CD4-positive, alpha-beta T cell treated with Interleukin-1 beta for 1 hour (primary cell): ENCODE measurements around the gene TDRD1.

Experiments used
- DNase-seq, 2 donors: peaks; one replicate each; pipeline ENCODE4 v3.0.0-alpha.2; 2020 to 2022

Gene TDRD1

DNA sequence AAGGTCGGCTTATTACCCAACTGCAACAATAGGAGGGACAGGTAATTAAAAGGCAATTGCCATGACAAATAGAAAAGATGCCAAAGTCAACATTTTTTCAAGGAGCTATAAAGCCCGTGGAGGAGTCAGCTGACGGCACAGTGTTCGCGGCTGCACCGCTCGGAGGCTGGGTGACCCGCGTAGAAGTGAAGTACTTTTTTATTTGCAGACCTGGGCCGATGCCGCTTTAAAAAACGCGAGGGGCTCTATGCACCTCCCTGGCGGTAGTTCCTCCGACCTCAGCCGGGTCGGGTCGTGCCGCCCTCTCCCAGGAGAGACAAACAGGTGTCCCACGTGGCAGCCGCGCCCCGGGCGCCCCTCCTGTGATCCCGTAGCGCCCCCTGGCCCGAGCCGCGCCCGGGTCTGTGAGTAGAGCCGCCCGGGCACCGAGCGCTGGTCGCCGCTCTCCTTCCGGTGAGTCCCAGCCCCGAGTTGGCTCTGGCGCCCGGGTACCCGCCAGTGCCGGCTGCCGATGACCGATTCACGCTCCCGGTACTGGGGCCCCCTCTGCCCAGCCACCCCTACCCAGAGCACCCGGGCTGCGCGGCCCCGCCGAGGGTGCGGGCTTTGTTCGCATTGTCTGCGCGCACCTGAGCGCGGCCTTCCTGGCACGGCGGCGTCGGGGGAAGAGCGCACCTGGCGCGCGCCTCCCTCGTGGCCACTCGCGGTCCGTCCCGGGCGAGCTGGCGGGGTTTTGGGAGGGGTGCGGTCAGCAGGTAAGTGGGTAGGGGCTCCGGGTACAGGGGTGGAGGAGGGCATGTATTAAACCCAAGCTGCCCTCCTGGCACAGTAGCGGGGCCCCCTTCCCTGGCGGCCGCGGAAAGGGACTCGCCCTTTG is 60.2 kb downstream of the TDRD1 start, which contains the start of gene VWA2:
Gene VWA2, plus strand, starts transcription at position 138 of the 877 bp plus-strand sequence. CDS start 9,460 bp downstream, outside the sequence.
- peak in 1 of 2 donors; percentile 13 for DNase-seq

DNA sequence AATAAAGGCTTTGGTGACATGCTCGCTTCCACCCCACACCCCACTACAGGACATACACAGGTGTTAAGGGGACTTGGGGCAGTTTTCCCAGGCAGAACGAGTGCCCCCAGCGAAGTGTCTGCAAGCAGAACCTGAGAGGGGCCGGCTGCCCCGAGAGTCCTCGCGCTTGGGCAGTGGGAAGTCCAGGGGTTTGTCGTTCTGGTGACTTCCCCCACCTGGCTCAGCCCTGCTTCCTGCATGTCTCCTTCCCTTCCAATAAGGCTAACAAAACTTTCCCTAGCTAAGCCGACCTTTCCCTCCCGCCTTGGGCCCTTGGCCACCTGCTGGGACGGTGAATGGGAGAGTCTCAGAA is 60.8 kb downstream of the TDRD1 start:
- DNase-seq, result no peak

DNA sequence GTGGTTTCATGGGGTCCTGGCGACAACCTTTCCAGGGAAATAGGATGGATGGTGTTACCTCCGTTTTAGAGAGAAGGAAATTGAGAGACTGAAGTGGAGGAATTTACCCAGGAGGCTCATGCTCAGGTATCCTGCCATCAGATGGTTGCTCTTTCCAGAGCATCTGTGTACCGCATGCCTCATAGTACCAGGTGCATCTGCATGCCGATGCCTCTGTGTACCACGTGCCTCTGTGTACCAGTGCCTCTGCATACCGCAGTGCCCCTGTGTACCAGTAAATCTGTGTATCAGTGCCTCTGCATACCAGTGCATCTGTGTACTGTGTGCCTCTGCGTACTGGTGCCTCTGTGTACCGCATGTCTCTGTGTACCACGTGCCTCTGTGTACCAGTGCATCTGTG is 63.1 kb downstream of the TDRD1 start:
- no peak for DNase-seq

DNA sequence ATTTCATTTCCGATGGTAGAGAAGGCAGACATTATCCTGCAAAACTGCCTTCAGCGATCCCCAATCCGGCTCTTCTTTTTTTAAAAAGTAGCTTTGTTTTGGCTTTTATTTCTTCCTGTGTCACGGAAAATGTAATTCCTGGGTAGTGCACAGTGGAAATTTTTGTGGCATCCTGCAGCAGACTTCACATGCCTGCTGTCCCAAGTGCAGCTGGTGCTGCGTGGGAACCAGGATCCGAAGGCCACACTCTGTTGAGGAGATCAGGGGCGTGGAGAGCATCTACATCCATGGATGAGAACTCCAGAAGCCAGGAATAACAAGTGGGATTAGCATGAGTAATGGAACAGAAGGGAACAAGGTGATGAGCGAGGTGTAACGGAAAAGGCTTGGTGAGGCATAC is 64.5 kb downstream of the TDRD1 start:
- no peak for DNase-seq

GRCh38 chr10:114244126-114244525 is 65.0 kb downstream of the TDRD1 start:
- no peak for DNase-seq

- no peak for DNase-seq
Observed at GRCh38 chr10:114245121-114245791, 66.1 kb downstream of the TDRD1 start.

DNA sequence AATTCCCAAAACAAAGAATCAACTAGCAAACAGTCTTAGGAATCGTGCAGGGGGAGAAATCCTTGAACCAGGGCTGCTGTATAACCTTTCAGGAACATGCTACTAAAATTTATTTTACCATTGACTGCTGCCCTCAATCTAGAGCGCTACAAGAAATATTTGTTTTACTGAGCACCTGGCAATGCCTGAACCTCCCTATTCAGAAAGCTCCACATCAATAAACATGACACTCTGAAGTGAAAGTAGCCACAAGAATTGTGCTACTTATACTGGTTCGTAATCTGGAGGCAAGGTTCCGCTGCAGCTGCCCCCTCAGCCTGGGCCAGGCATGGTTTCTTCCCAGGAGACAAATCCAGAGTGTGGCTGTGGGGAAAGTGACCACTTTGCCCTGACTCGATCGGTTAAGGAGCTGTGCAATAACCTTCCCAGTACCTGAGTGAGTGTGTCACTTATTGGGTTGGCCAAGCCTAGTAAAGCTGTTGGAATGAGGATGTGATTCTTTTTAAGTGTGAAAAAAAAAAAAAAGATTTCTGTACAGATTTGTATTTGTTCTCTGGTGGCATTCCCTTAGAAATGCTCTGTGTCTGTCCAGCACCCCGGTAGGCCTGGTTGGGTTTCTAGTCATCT is 67.6 kb downstream of the TDRD1 start:
- no peak for DNase-seq

DNA sequence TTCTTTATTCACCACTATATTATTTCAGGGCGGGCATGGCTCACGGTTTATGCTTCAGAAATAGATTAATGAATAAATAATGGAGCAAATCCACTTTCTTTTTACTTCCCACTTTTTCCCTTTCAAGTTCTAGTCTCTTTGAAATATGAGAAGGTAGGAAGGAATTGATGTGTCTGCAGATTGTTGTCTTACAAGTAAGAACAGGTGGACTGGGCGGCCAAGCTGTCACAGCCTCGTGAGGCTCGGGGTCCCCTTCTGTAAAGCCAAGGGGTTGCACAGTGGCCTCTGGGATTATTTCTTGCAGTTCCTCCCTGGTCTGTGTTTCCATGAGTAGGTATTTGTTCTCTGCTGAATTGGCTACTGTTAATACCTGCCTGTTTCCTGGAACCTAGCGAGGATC is 71.1 kb downstream of the TDRD1 start:
- no peak for DNase-seq

- no peak for DNase-seq
Observed at GRCh38 chr10:114250716-114251115, 71.6 kb downstream of the TDRD1 start.

GRCh38 chr10:114252092-114252491 is 72.9 kb downstream of the TDRD1 start:
- DNase-seq, result no peak

GRCh38 chr10:114252883-114253282 is 73.7 kb downstream of the TDRD1 start:
- DNase-seq, result no peak

- DNase-seq, result no peak
Observed at GRCh38 chr10:114255227-114255626, 76.1 kb downstream of the TDRD1 start.

DNA sequence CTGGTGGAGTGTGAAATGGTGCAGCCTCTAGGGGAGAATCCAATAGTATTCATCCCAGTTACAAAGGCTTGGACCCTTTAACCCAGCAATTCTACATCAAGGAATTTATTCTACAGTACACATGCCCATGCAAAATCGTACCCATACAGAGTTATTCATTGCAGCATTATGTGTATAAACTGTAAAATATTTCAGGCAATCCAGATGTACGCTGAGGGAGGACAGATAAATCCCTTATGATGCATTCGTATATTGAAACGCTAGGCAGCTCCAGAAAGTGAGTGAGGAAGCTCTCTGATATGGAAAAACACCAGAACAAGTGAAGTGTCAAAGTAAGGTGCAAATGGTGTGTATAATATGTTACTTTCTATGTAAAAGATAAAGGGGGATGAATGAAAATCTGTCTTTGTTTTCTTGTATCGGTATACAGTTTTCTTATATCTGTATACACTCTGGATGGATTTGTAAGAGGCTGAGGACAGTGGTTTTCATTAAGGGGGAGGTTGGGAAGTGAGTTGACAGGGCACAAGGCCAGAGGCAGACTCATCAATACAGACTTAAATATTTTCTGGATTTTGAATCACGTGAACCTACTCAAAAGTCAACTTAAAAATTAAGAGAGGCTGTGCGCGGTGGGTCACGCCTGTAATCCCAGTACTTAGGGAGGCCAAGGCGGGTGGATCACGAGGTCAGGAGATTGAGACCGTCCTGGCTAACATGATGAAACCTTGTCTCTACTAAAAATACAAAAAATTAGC is 77.0 kb downstream of the TDRD1 start:
- no peak for DNase-seq

DNA sequence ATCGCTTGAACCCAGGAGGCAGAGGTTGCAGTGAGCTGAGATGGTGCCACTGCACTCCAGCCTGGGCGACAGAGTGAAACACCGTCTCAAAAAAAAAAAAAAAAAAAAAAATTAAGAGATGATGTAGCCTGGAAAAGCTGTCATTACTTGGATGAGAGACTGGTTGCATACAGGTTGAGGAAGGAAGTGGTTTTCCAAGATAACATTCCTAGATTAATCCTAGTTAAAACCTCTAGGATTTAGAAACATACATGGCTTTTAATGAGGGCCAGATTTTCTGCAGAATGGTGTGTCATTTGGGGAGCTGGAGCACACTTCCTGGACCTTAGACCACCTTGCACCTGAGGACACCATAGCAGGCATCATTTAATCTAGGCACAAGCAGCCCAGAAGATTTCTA is 77.7 kb downstream of the TDRD1 start:
- DNase-seq, result no peak

DNA sequence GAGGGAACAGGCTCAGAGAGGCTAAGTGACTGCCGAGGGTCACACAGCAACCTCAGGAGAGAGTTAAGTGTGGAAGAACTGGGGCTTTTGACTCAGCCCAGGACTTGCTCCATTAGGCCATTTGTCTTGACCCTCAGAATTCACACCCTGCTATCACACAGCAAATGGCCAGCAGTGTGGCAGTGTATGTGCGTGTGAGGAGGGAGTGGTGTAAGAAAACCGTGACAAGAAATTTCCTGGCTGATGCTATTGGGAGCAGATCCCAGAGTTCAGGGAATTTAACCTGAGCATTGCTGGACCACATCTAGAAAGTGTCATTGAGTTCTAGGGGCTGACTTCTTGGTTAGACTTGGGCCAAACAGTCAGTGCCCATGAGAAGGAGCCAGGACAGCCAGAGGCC is 78.3 kb downstream of the TDRD1 start:
- DNase-seq, result no peak

GRCh38 chr10:114258274-114258840 is 79.2 kb downstream of the TDRD1 start:
- no peak for DNase-seq

DNA sequence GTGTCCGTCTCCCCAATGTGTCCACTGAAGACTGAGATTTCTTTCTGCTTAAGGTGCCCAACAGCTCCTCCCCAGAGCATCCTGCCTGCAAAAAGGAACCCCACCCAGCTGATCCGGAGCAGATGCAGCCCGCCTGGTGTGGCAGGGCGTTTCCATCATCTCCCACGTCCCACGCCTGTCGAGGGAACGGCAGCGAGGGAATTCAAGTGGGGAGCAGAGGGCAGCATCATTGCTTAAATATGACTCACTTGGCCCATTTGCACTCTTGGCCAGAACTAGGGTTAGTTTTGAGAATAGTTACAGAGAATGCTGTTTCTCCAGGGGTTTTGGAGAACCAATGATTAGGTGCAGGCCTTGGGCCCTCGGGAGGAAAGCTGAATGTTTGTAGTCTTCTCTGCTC is 80.7 kb downstream of the TDRD1 start:
- DNase-seq, result no peak

- DNase-seq, result no peak
Observed at GRCh38 chr10:114260366-114260765, 81.2 kb downstream of the TDRD1 start.

DNA sequence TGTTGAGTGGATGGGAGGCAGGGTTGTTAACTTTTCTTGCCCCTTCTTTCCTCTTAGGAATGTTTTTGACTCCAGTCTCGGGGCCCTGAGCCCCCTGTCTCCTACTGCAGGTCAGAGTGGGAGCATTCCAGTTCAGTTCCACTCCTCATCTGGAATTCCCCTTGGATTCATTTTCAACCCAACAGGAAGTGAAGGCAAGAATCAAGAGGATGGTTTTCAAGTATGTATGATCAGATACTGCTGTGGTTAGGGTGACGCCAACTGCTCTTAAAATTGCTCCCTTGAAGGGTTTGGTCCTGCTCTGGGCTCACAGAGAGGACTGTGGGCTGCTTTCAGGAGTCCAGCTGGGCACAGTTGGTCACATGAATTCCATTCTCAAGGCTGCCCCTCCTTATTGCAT is 81.9 kb downstream of the TDRD1 start:
- no peak for DNase-seq

DNA sequence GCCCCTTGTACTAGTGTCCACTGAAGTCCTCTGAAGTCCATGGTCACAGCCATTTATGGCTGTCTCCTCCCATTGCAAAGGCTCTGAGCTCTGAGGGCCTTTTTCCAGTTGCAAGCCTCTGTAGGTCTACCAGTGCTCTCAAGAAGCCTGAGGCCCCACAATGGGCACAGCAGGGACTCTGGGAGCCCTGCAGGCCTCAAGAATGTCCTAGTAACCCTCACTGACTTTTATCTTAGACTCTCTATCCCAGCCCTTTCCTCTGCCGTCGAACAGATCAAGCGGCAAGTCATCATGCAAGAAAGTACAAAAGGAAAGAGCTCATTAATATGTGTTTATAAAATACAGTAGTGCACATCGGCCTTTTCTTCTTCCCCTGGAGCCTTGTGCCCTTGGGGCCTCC is 83.3 kb downstream of the TDRD1 start:
- no peak for DNase-seq

- DNase-seq, result no peak
Observed at GRCh38 chr10:114265392-114266053, 86.4 kb downstream of the TDRD1 start.

GRCh38 chr10:114266521-114266920 is 87.4 kb downstream of the TDRD1 start:
- no peak for DNase-seq
